Adrenal gland (tissue), 12 donors: ENCODE measurements around the gene LRP1B. TPM values are rescaled to one million over a fixed set of nuclear protein-coding genes. Genes with fewer than 3 reads are reported as not detected.

ENCODE experiments used
- DNase-seq, 7 donors: peaks; one replicate each; pipeline ENCODE4 v3.0.0-alpha.2; 2019 to 2020
- H3K27ac ChIP-seq, 5 donors: fragments of 200-600 bp; sonication (generic) in 4 of 5; 1 replicate in 3 of 5; 2 replicates in 2 of 5; pipeline versions ENCODE4 v1.5.1 to v1.8.0; 2016 to 2020; ENCODE audit warnings: mild to moderate bottlenecking in 1 of 5
- H3K27me3 ChIP-seq: fragments of 200-600 bp; 2 replicates; pipeline ENCODE4 v1.8.0; 2021
- H3K36me3 ChIP-seq, 2 donors: fragments of 200-600 bp; replicated peaks in 1 of 2; 1 replicate in 1 of 2; 2 replicates in 1 of 2; pipeline versions ENCODE4 v1.5.1 to v1.8.0; 2018 to 2022
- H3K4me1 ChIP-seq, 2 donors: fragments of 200-600 bp; replicated peaks in 1 of 2; 1 replicate in 1 of 2; 2 replicates in 1 of 2; pipeline versions ENCODE4 v1.5.1 to v1.8.0; 2018 to 2021
- H3K4me3 ChIP-seq, 4 donors: fragments of 200-600 bp; sonication (generic) in 3 of 4; one replicate each; pipeline ENCODE4 v1.5.1; 2016 to 2018
- H3K9me3 ChIP-seq, 3 donors: fragments of 200-600 bp; sonication (generic) in 1 of 3; replicated peaks in 1 of 3; 1 replicate in 2 of 3; 2 replicates in 1 of 3; pipeline versions ENCODE4 v1.5.1 to v1.8.0; 2016 to 2021
- POLR2A ChIP-seq, 2 donors: fragments of 450-650 bp; IDR thresholded peaks; one replicate each; pipeline ENCODE4 v1.6.1; 2017; ENCODE audit warnings: antibody characterized with exemption in 2 of 2, mild to moderate bottlenecking in 2 of 2, moderate library complexity in 1 of 2
- WGBS, 4 donors: extraction: QIAGEN DNeasy Blood & Tissue Kit in 2 of 4; methylation state at CpG; one replicate each; pipeline versions ENCODE4 v1.1.5 to v1.1.7; 2013 to 2017; 5-methylcytosine and 5-hydroxymethylcytosine counted together
- intact Hi-C, 2 donors: fragments of 100-400 bp; cut with DNase I; formaldehyde crosslinking; loops; one replicate each; pipeline versions ENCODE4 v1.14.1 to v1.15.0; 2022 to 2023
- polyA plus RNA-seq, 3 donors: library from polyadenylated mRNA; stranded (reverse); fragments of 200-250 nt in 2 of 3; fragments of 350-450 nt in 1 of 3; fragmentation: Illumina TruSeq in 1 of 3; extraction: RNeasy Lipid Tissue Mini Kit (QIAGEN cat#74804) in 1 of 3; gene quantifications; one replicate each; pipeline ENCODE4 v1.2.3, GENCODE V29; 2013 to 2014
- total RNA-seq, 9 donors: library from RNA; depleted of rRNA in 4 of 9; stranded (reverse); fragments of >200 nt in 4 of 9; fragments of 120-200 nt in 1 of 9; fragmentation: NEBNext Ultra II Directional in 1 of 9; extraction: Animal tissue kit (Norgen Biotek cat#: 25700) in 1 of 9; gene quantifications; one replicate each; pipeline versions ENCODE4 v1.1.0 to v1.2.4, GENCODE V29; 2013 to 2023
- TF ChIP-seq, protein P1 (sequence below), 6 experiments: fragments of 450-650 bp in 4 of 6; fragments of 200-600 bp in 2 of 6; sonication (generic) in 1 of 6; IDR thresholded peaks; 1 replicate in 5 of 6; 2 replicates in 1 of 6; pipeline versions ENCODE4 v1.5.1 to v1.8.0; 2016 to 2021; ENCODE audit warnings: antibody characterized with exemption in 6 of 6, mild to moderate bottlenecking in 2 of 6, moderate library complexity in 1 of 6
- donor health status: healthy with polysubstance abuse.
- donor health status: Bipolar disorder and iron deficiency.
- donor health status: DM: yes; HTN: yes; CAD: no.
- donor health status: DM: no; HTN: no; CAD: no.
- donor health status: DM: no; HTN: no; CAD: no.
- donor health status: DM: yes; HTN: yes; CAD: no.

LRP1B gene
- total and polyA plus RNA-seq, 12 donors: 0.84 to 5.4 (median 2.1) TPM

DNA sequence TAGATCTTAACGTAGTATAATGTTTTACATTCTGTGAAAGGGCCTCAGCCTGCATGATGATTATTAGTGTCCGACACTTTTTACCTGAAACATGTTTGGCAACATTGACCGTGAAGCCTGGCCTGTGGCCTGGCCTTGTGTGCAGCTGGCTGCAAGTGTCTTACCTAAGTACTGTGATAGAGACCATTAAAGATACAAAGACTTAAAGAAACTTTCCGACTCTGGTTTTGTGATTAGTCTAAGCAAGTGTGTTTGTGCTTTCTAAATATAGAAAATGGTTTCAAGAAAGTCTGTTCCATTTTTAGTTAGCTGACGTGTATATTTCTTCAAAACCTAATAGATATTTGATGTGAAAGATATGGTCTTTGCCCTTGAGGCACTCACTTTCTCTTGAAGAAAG is 601.8 kb downstream of the LRP1B start:
- TF ChIP-seq, protein P1, sequence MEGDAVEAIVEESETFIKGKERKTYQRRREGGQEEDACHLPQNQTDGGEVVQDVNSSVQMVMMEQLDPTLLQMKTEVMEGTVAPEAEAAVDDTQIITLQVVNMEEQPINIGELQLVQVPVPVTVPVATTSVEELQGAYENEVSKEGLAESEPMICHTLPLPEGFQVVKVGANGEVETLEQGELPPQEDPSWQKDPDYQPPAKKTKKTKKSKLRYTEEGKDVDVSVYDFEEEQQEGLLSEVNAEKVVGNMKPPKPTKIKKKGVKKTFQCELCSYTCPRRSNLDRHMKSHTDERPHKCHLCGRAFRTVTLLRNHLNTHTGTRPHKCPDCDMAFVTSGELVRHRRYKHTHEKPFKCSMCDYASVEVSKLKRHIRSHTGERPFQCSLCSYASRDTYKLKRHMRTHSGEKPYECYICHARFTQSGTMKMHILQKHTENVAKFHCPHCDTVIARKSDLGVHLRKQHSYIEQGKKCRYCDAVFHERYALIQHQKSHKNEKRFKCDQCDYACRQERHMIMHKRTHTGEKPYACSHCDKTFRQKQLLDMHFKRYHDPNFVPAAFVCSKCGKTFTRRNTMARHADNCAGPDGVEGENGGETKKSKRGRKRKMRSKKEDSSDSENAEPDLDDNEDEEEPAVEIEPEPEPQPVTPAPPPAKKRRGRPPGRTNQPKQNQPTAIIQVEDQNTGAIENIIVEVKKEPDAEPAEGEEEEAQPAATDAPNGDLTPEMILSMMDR (IDR thresholded peaks at IDR 0.05): no peak
- TF ChIP-seq POLR2A (IDR thresholded peaks at IDR 0.05): no peak
- H3K27me3 ChIP-seq: no peaks in the 10 kb centered on the region
- DNase-seq: no peak
- H3K36me3 ChIP-seq: no peaks in the 10 kb centered on the region
- H3K27ac ChIP-seq: no peak overlapping the region
- WGBS, 4 donors: 55 to 63% (median 58%) methylated on average over 5 of the region's 5 CpGs
- no peaks in the 10 kb centered on the region for H3K9me3 ChIP-seq
- no peak overlapping the region for H3K4me3 ChIP-seq
- no peaks in the 10 kb centered on the region for H3K4me1 ChIP-seq
- intact Hi-C loops: no loop called here

DNA sequence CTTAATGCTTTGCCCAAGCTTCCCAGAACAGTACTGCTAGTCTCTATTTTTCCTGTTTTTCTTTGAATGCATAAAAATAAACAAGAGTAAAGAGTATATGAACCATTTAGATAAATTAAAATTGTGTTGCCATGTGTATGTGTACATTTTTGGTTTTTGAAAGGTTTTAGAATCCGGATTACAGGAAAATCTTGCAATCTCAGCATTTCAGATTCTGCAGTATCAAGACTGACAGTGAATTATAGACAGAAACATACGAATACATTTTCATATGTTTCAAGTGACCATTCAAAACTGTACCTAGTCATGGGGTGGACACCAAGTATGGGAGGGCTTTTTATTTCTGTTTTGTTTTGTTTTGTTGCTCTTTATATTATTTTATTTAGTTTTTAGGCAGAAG is 604.1 kb downstream of the LRP1B start:
- WGBS, 4 donors: 79 to 88% (median 84%) methylated on average over 2 of the region's 2 CpGs
- no peak for TF ChIP-seq POLR2A (IDR thresholded peaks at IDR 0.05)
- TF ChIP-seq, protein P1 (IDR thresholded peaks at IDR 0.05): no peak

DNA sequence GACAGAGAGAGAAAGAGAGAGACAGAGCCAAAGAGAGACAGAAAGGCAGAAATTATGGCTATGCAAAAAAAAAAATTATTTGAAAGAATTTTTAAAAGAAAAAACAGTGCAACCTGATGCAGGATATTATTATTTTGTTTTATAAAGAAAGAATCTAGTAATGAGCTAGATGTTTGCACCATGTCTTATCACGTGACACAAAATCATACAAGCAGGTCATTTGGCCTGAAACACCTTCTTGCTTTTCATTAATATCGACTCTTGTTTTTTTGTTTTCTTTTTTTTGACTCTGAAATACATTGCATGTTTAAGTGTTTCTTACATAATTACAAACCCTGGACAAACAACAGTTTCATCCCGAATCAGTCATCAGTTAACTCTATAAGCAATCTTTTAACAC is 606.0 kb downstream of the LRP1B start:
- 59 to 62% (median 61%) methylated on average over 3 of the region's 3 CpGs for WGBS, 4 donors
- TF ChIP-seq, protein P1 (IDR thresholded peaks at IDR 0.05): no peak
- TF ChIP-seq POLR2A (IDR thresholded peaks at IDR 0.05): no peak
- no peak for DNase-seq
- intact Hi-C loops: no loop called here
- H3K27ac ChIP-seq: no peak overlapping the region
- no peaks in the 10 kb centered on the region for H3K36me3 ChIP-seq
- no peaks in the 10 kb centered on the region for H3K27me3 ChIP-seq
- no peak overlapping the region for H3K4me3 ChIP-seq
- no peaks in the 10 kb centered on the region for H3K4me1 ChIP-seq
- H3K9me3 ChIP-seq: no peaks in the 10 kb centered on the region

More for the DNA sequence above, 604.1 kb downstream of the LRP1B start:
- Histone ChIP-seq H3K27me3 (no peaks in the 10 kb centered on the region), H3K9me3 (no peaks in the 10 kb centered on the region), H3K27ac (no peak overlapping the region), H3K36me3 (no peaks in the 10 kb centered on the region), H3K4me3 (no peak overlapping the region), H3K4me1 (no peaks in the 10 kb centered on the region)
- no peak for DNase-seq
- intact Hi-C loops: no loop called here

DNA sequence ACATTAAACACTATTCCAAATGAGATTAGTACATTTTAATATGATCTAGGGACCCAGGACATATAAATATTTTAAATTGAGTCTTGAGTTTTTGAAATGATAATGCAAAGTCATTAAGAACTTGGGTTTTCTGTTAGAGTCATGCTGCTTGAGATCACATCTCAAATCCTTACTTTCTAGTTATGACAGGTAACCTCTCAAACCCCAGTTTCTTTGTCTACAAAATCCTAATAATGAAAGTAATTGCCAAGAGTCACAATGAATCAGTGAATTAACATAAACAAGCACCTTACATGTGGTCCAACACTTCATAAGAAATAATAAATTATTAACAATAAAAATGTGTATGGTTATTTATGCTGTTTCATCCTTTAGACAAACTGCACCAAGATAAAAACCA is 607.6 kb downstream of the LRP1B start:
- Histone ChIP-seq H3K36me3 (no peaks in the 10 kb centered on the region), H3K4me1 (no peaks in the 10 kb centered on the region), H3K27ac (no peak overlapping the region), H3K27me3 (no peaks in the 10 kb centered on the region), H3K9me3 (no peaks in the 10 kb centered on the region), H3K4me3 (no peak overlapping the region)
- TF ChIP-seq, protein P1 (IDR thresholded peaks at IDR 0.05): no peak
- TF ChIP-seq POLR2A (IDR thresholded peaks at IDR 0.05): no peak
- intact Hi-C loops: no loop called here
- no peak for DNase-seq
